GM12891 (cell line): Measurements from ENCODE around the gene MEI4.

Experiments
- PAX5 ChIP-seq: IDR thresholded peaks from 2 replicates; pipeline ENCODE4 v1.6.1; 2011; ENCODE audit warnings: low read length, moderate library complexity, mild to moderate bottlenecking; ENCODE audit not compliant: insufficient read depth, severe bottlenecking
- POLR2A ChIP-seq: IDR thresholded peaks from 2 replicates; pipeline ENCODE4 v1.6.1; 2011; ENCODE audit warnings: low read depth, low read length, control low read depth
- POLR2AphosphoS5 ChIP-seq: IDR thresholded peaks from 2 replicates; pipeline ENCODE4 v1.6.1; 2011; ENCODE audit warnings: low read depth, low read length, control low read depth
- POU2F2 ChIP-seq: IDR thresholded peaks from 2 replicates; pipeline ENCODE4 v1.6.1; 2011; ENCODE audit warnings: low read depth, mild to moderate bottlenecking, control low read depth, low read length, moderate library complexity
- TAF1 ChIP-seq: IDR thresholded peaks from 2 replicates; pipeline ENCODE4 v1.6.1; 2011; ENCODE audit warnings: low read depth, low read length, control low read depth

DNA sequence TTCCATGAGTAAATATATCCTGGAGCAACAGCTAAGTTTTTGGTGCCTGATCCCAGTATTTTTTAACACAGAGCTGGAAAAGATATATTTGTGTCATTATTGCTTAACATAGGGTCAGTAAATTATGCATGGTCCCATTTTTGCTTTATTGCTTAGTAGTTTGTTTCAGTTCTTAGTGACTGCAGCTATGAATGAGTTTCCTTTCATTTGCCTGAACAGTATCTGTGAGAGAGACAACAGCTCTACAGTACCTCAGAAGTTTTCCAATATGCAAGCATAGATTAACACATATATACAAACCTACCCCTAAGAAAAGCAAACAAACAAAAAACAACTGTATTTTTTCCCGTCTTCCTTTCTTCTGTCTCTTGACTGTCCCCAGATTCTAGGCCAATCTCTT lies 160.3 kb downstream of the MEI4 start:
- no peak for TF ChIP-seq POLR2A
- no peak for TF ChIP-seq PAX5
- no peak for TF ChIP-seq TAF1
- TF ChIP-seq POLR2AphosphoS5, result no peak
- TF ChIP-seq POU2F2, result no peak
